ENCODE results near the gene IFITM5. TPM values are rescaled to one million over a fixed set of nuclear protein-coding genes. Genes with fewer than 3 reads are reported as not detected.

IFITM5 gene
- total and polyA plus RNA-seq, 2 of the 8 experiments (the other 6 are each of a cell fraction or from before 2014, with no cell fraction given): not detected

- no peak for TF ChIP-seq CTCF (IDR thresholded peaks at IDR 0.05; ENCODE audit: control extremely low read depth in 1 of 3, insufficient read depth in 1 of 3, low read depth in 1 of 3, low read length in 3 of 3)
- no peak for TF ChIP-seq EZH2 (IDR thresholded peaks at IDR 0.05; ENCODE audit: low read depth, low read length, severe bottlenecking)
- no peak for TF ChIP-seq TEAD4 (IDR thresholded peaks at IDR 0.05; ENCODE audit: low read depth, low read length)
Observed at GRCh38 chr11:336659-337198, 37.4 kb upstream of the IFITM5 start (continued).
